Measurements from ENCODE around the gene URB2.

DNA sequence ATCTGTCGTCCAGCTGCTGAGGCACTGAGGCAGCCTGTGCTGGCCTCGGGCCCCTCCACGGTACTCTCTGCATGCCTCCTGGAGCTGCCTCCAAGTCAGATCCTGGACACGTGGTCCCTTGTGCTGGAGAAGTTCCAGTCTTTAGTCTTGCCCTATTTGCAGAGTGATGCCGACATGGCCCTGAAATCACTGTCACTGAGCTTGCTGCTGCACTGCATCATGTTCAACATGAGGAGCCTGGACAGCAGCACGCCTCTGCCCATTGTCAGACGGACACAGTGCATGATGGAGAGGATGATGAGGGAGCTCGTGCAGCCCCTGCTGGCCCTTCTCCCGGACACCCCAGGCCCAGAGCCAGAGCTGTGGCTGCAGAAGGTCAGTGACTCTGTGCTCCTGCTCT is 10.0 kb downstream of the URB2 start:
- TF ChIP-seq CTCF (IDR thresholded peaks at IDR 0.05) (no peak), POLR2A (IDR thresholded peaks at IDR 0.05) (no peak)

Data from right lobe of liver (tissue), 4 donors.